Placental epithelial cell (primary cell): ENCODE data around the gene SH3BP5L. TPM values are rescaled to one million over a fixed set of nuclear protein-coding genes. Genes with fewer than 3 reads are reported as not detected.

Source experiments
- small RNA-seq: library from RNA; depleted of rRNA; stranded (forward); fragments of <200 nt; gene quantifications from one replicate; pipeline ENCODE3, GENCODE V24; 2012
- total RNA-seq: library from RNA; depleted of rRNA; stranded (reverse); fragments of >200 nt; gene quantifications from 2 replicates; pipeline ENCODE4 v1.2.3, GENCODE V29; 2012

SH3BP5L gene
- total RNA-seq, result 34.5 and 63.4 TPM in 2 replicates

GRCh38 chr1:248825909-248826760 is at the start of gene SH3BP5L:
Gene SH3BP5L, minus strand, starts transcription at chr1:248825915. Its CDS starts 980 bp downstream, at chr1:248824935.

GRCh38 chr1:248858891-248859889 is 33.5 kb upstream of the SH3BP5L start, which contains the start of gene ZNF692:
Gene ZNF692, minus strand, starts transcription at chr1:248859085. Its CDS starts 776 bp downstream, at chr1:248858309.

GRCh38 chr1:248837781-248838356 is 12.2 kb upstream of the SH3BP5L start, which contains the start of gene ZNF672:
Gene ZNF672, plus strand, starts transcription at chr1:248838224. Its CDS starts 9,051 bp downstream, at chr1:248847275.

Small RNA genes lying within 50 kb of the gene (small RNA-seq; reads per million reads assigned to genes)
- gene MIR3124, result not detected

Other genes starting within 250 kb of the SH3BP5L start
- 9.8 and 22.2 TPM in 2 replicates for gene OR2T10, start 228.2 kb downstream of the SH3BP5L start, total RNA-seq
- 7.0 and 8.2 TPM in 2 replicates for gene OR2T11, start 190.8 kb downstream of the SH3BP5L start, total RNA-seq
- gene OR2T35, start 180.6 kb downstream of the SH3BP5L start, total RNA-seq, result 2.4 and 4.9 TPM in 2 replicates
- gene OR2T27, start 170.4 kb downstream of the SH3BP5L start, total RNA-seq, result not detected in 2 replicates
- gene OR14I1, start 123.1 kb downstream of the SH3BP5L start, total RNA-seq, result 0.76 TPM in 1 of 2 replicates, not detected in the other
- 0.22 TPM in 1 of 2 replicates, not detected in the other for gene LYPD8, start 70.2 kb downstream of the SH3BP5L start, total RNA-seq
- gene ZNF672, start 12.3 kb upstream of the SH3BP5L start, total RNA-seq, result 41.2 and 48.3 TPM in 2 replicates
- 18.5 and 20.6 TPM in 2 replicates for gene ZNF692, start 33.2 kb upstream of the SH3BP5L start, total RNA-seq
- 8.0 and 8.2 TPM in 2 replicates for gene PGBD2, start 80.3 kb upstream of the SH3BP5L start, total RNA-seq